Endothelial cell of umbilical vein (primary cell): ENCODE data around the gene GIMAP8. TPM values are rescaled to one million over a fixed set of nuclear protein-coding genes. Genes with fewer than 3 reads are reported as not detected.

Source experiments
- BruUV-seq: library from RNA; stranded (reverse); fragments of 400-500 nt; replicated peaks from 2 replicates; lab custom pipeline; 2021; lab: Mats Ljungman, UMichigan
- CTCF ChIA-PET: fragments of 300-600, 350-600 bp; sonication (Branson Sonifier 250); formaldehyde crosslinking; loops from one replicate; lab custom pipeline; 2021; ENCODE audit warnings: antibody characterized with exemption, inconsistent platforms; lab: Charles Lee
- POLR2A ChIA-PET: fragments of 300-600, 350-600 bp; sonication (Branson Sonifier 250); formaldehyde crosslinking; loops from one replicate; lab custom pipeline; 2021; ENCODE audit warnings: antibody characterized with exemption, inconsistent platforms; lab: Charles Lee
- DNase-seq: peaks from one replicate; pipeline ENCODE4 v3.0.0-alpha.2; 2011; ENCODE audit warnings: low read depth, low spot score
- FAIRE-seq: peaks from 2 replicates; lab custom pipeline; 2011; peaks lifted over from hg19 to GRCh38; lab: Jason Lieb, UNC
- H2AFZ ChIP-seq: 2 replicates; pipeline ENCODE4 v1.6.0; 2012; ENCODE audit warnings: low read depth, low read length, control low read depth, inconsistent platforms
- H3K27ac ChIP-seq: 2 replicates; pipeline ENCODE4 v1.5.1; 2011; ENCODE audit warnings: low read depth, mild to moderate bottlenecking, control low read depth, low read length, moderate library complexity; ENCODE audit not compliant: insufficient read depth
- H3K27me3 ChIP-seq, 2 experiments: 2 replicates each; pipeline versions ENCODE4 v1.6.0 to v1.6.1; 2011; ENCODE audit warnings: low read length in 2 of 2, mixed read lengths in 1 of 2; ENCODE audit not compliant: control insufficient read depth in 2 of 2, insufficient read depth in 2 of 2
- H3K36me3 ChIP-seq, 2 experiments: 2 replicates in 1 of 2; 3 replicates in 1 of 2; pipeline ENCODE4 v1.5.1; 2011; ENCODE audit warnings: low read length in 2 of 2, mild to moderate bottlenecking in 1 of 2, moderate library complexity in 1 of 2; ENCODE audit not compliant: control insufficient read depth in 2 of 2, insufficient read depth in 2 of 2; ENCODE audit errors: extremely low read depth in 1 of 2
- H3K4me1 ChIP-seq: 3 replicates; pipeline ENCODE4 v1.5.1; 2011; ENCODE audit warnings: mild to moderate bottlenecking, low read length; ENCODE audit not compliant: control insufficient read depth, insufficient read depth; ENCODE audit errors: extremely low read depth
- H3K4me2 ChIP-seq: 2 replicates; pipeline ENCODE4 v1.6.1; 2011; ENCODE audit warnings: low read length, control low read depth, mixed read lengths; ENCODE audit not compliant: insufficient read depth
- H3K4me3 ChIP-seq, 3 experiments: fragments of 200-600 bp in 1 of 3; sonication (generic), shearing (Covaris generic) in 1 of 3; replicated peaks in 1 of 3; 2 replicates each; pipeline ENCODE4 v1.5.1; 2011 to 2016; ENCODE audit warnings: control low read depth in 3 of 3, low read length in 3 of 3, mild to moderate bottlenecking in 2 of 3, inconsistent platforms in 1 of 3, low read depth in 1 of 3, moderate library complexity in 1 of 3; ENCODE audit not compliant: insufficient read depth in 1 of 3
- H3K79me2 ChIP-seq: 2 replicates; pipeline ENCODE4 v1.6.0; 2012; ENCODE audit warnings: low read length, inconsistent platforms; ENCODE audit not compliant: control insufficient read depth, insufficient read depth
- H3K9ac ChIP-seq: replicated peaks from 2 replicates; pipeline ENCODE3; 2011; ENCODE audit warnings: low read length, control low read depth; ENCODE audit not compliant: insufficient read depth; ENCODE audit errors: extremely low read depth
- H3K9me1 ChIP-seq: replicated peaks from 3 replicates; pipeline ENCODE4 v1.6.0; 2011; ENCODE audit warnings: mild to moderate bottlenecking, low read length; ENCODE audit not compliant: control insufficient read depth, insufficient read depth; ENCODE audit errors: extremely low read depth
- H3K9me3 ChIP-seq: replicated peaks from 2 replicates; pipeline ENCODE4 v1.5.1; 2012; ENCODE audit warnings: low read length, inconsistent platforms; ENCODE audit not compliant: control insufficient read depth, insufficient read depth
- H4K20me1 ChIP-seq: replicated peaks from 2 replicates; pipeline ENCODE3; 2011; ENCODE audit warnings: mild to moderate bottlenecking, low read length; ENCODE audit not compliant: control insufficient read depth, insufficient read depth; ENCODE audit errors: extremely low read depth
- CTCF ChIP-seq, 2 donors: IDR thresholded peaks; 1 replicate in 1 of 2; 2 replicates in 1 of 2; pipeline ENCODE4 v1.5.1; 2011; ENCODE audit warnings: low read length in 2 of 2, mild to moderate bottlenecking in 2 of 2, moderate library complexity in 2 of 2, control low read depth in 1 of 2, inconsistent platforms in 1 of 2, low read depth in 1 of 2; ENCODE audit not compliant: insufficient read depth in 1 of 2; ENCODE audit errors: extremely low read depth in 1 of 2
- GATA2 ChIP-seq: IDR thresholded peaks from 2 replicates; pipeline ENCODE4 v1.7.0; 2011; ENCODE audit warnings: low read depth, mild to moderate bottlenecking, moderate library complexity, mixed read lengths, low read length; ENCODE audit not compliant: insufficient read length, insufficient read depth
- MAX ChIP-seq: IDR thresholded peaks from 2 replicates; pipeline ENCODE4 v1.6.1; 2011; ENCODE audit not compliant: insufficient read depth, insufficient read length
- MYC ChIP-seq: IDR thresholded peaks from one replicate; pipeline ENCODE4 v1.6.1; 2011; ENCODE audit warnings: mild to moderate bottlenecking, low read depth, low read length
- POLR2AphosphoS5 ChIP-seq: IDR thresholded peaks from 2 replicates; pipeline ENCODE4 v1.6.1; 2012; ENCODE audit warnings: low read depth, mild to moderate bottlenecking, control low read depth, low read length, moderate library complexity; ENCODE audit not compliant: insufficient read depth
- dilution Hi-C: fragments of 300-500 bp; cut with MboI; formaldehyde crosslinking; loops from one replicate; pipeline ENCODE4 v1.15.0; 2019; ENCODE audit warnings: low sequenced_read_pairs; ENCODE audit not compliant: extremely low pct_ligation_motif_present
- intact Hi-C: fragments of 100-400 bp; cut with micrococcal nuclease; formaldehyde crosslinking; loops from one replicate; pipeline ENCODE4 v1.10.0; 2022
- polyA plus RNA-seq, 4 experiments: library from polyadenylated mRNA; depleted of rRNA in 3 of 4; stranded (reverse) in 3 of 4; unstranded in 1 of 4; fragments of >200 nt; gene quantifications; 2 replicates each; pipeline versions ENCODE4 v1.2.1 to v1.2.3, GENCODE V29; 2011 to 2012; ENCODE audit warnings: missing spikeins in 1 of 4
- total RNA-seq: library from RNA; stranded (reverse); gene quantifications from 2 replicates; pipeline ENCODE4 v1.2.3, GENCODE V29; 2021

Gene GIMAP8
- total and polyA plus RNA-seq, 2 donors (not counting 3 experiments of a cell fraction or from before 2014, with no cell fraction given) = 32.2 to 71.8 TPM

- BruUV-seq = no TSS peak
- ChIA-PET CTCF (interaction anchor here (0.9 to 2.8 kb wide), 3 partner anchors 9 to 18 kb away, joined by 3 to 9 read pairs (median 4); no protein-coding TSS in a partner anchor), POLR2A (interaction anchor here (1.0 kb wide), 2 partner anchors 15 to 100 kb away, joined by 3 read pairs; partner anchors contain the start of gene GIMAP4)
- peaks cover 35% of the 10 kb centered on the region for H3K79me2 ChIP-seq
- dilution Hi-C loops (no loop called here), intact Hi-C loops (loop anchor here (1.0 to 5.0 kb wide), 7 partner anchors 16 to 289 kb away; partner anchors contain the start of genes GIMAP2, GIMAP6 and GIMAP8)
- H2AFZ ChIP-seq = peak overlapping the region; percentile 84
- H3K36me3 ChIP-seq = peaks cover 16 to 23% of the 10 kb centered on the region in 2 experiments
- DNase-seq (peak; percentile 93), FAIRE-seq (peak; percentile 90)
- H3K27me3 ChIP-seq = no peaks in the 10 kb centered on the region
- peaks cover 22% of the 10 kb centered on the region for H3K4me1 ChIP-seq
- H3K9me1 ChIP-seq = no peaks in the 10 kb centered on the region
- TF ChIP-seq CTCF (IDR thresholded peaks at IDR 0.05; ENCODE audit: extremely low read depth in 1 of 2, insufficient read depth in 1 of 2, low read depth in 1 of 2, low read length in 2 of 2) = no peak
- peak; percentile 52 for TF ChIP-seq MAX
- no peak for TF ChIP-seq GATA2
- peak overlapping the region; percentile 77 for H3K4me2 ChIP-seq
- no peaks in the 10 kb centered on the region for H4K20me1 ChIP-seq
- peak overlapping the region in 2 of 3 experiments; percentile 30 to 77 for H3K4me3 ChIP-seq
- no peak overlapping the region for H3K9ac ChIP-seq
- H3K9me3 ChIP-seq = no peaks in the 10 kb centered on the region
- H3K27ac ChIP-seq = peak overlapping the region; percentile 53
Observed at GRCh38 chr7:150466477-150466876, 16.0 kb downstream of the GIMAP8 start.

GRCh38 chr7:150468241-150468640 lies 17.8 kb downstream of the GIMAP8 start:
- Histone ChIP-seq H3K9me1 (no peaks in the 10 kb centered on the region), H4K20me1 (no peaks in the 10 kb centered on the region), H3K36me3 (peaks cover 20 to 37% of the 10 kb centered on the region in 2 experiments), H3K4me1 (peaks cover 22% of the 10 kb centered on the region), H2AFZ (no peak overlapping the region), H3K27me3 (no peaks in the 10 kb centered on the region), H3K9ac (no peak overlapping the region), H3K4me2 (peak overlapping the region; percentile 32), H3K4me3 (peak overlapping the region in 2 of 3 experiments; percentile 30 to 77), H3K79me2 (peaks cover 35% of the 10 kb centered on the region), H3K27ac (no peak overlapping the region), H3K9me3 (no peaks in the 10 kb centered on the region)
- dilution Hi-C loops = no loop called here
- BruUV-seq = no TSS peak
- intact Hi-C loops = loop anchor here (5.0 kb wide), 4 partner anchors 49 to 219 kb away; partner anchors contain the start of genes GIMAP2 and GIMAP6
- DNase-seq = no peak
- POLR2A ChIA-PET = no interaction called here
- CTCF ChIA-PET = no interaction called here
- no peak for FAIRE-seq
- no peak for TF ChIP-seq CTCF (IDR thresholded peaks at IDR 0.05; ENCODE audit: extremely low read depth in 1 of 2, insufficient read depth in 1 of 2, low read depth in 1 of 2, low read length in 2 of 2)
- TF ChIP-seq MYC = no peak
- no peak for TF ChIP-seq POLR2AphosphoS5
